PC-9 (cell line): ENCODE data around the gene PRSS22. TPM values are rescaled to one million over a fixed set of nuclear protein-coding genes. Genes with fewer than 3 reads are reported as not detected.

ENCODE experiments used
- BruUV-seq: library from RNA; stranded (reverse); fragments of 400-500 nt; replicated peaks from 2 replicates; lab custom pipeline; 2021; lab: Mats Ljungman, UMichigan
- CTCF ChIA-PET: fragments of 300-600 bp; sonication (Branson Sonifier 250); formaldehyde crosslinking; loops from one replicate; lab custom pipeline; 2022; ENCODE audit warnings: antibody characterized with exemption; lab: Charles Lee
- POLR2A ChIA-PET: fragments of 300-600 bp; sonication (Branson Sonifier 250); formaldehyde crosslinking; loops from one replicate; lab custom pipeline; 2022; ENCODE audit warnings: antibody characterized with exemption; ENCODE audit not compliant: unreplicated experiment; lab: Charles Lee
- DNase-seq, 2 experiments: peaks; one replicate each; pipeline versions ENCODE4 v3.0.0 to v3.0.0-alpha.2; 2015 to 2022; ENCODE audit warnings: mixed read lengths in 1 of 2
- H2AFZ ChIP-seq: fragments of 200-600 bp; sonication (generic); 2 replicates; pipeline ENCODE4 v1.8.1; 2017; ENCODE audit warnings: antibody characterized with exemption
- H3F3A ChIP-seq: fragments of 200-600 bp; sonication (generic); 2 replicates; pipeline ENCODE4 v1.8.1; 2017; ENCODE audit warnings: antibody characterized with exemption, mild to moderate bottlenecking, low read depth; ENCODE audit not compliant: insufficient read depth
- H3K27ac ChIP-seq: fragments of 200-600 bp; sonication (generic); 2 replicates; pipeline ENCODE4 v1.6.1; 2016; ENCODE audit warnings: mixed run types
- H3K27me3 ChIP-seq: fragments of 200-600 bp; sonication (generic); 2 replicates; pipeline ENCODE4 v1.6.1; 2016; ENCODE audit warnings: low read depth, mixed run types; ENCODE audit not compliant: insufficient read depth
- H3K36me3 ChIP-seq: fragments of 200-600 bp; sonication (generic); 2 replicates; pipeline ENCODE4 v1.6.1; 2016; ENCODE audit warnings: low read depth, mixed run types
- H3K4me1 ChIP-seq: fragments of 200-600 bp; sonication (generic); replicated peaks from 2 replicates; pipeline ENCODE4 v1.6.1; 2016; ENCODE audit warnings: mixed run types; ENCODE audit not compliant: insufficient read depth
- H3K4me2 ChIP-seq: fragments of 200-600 bp; sonication (generic); 2 replicates; pipeline ENCODE4 v1.6.1; 2017; ENCODE audit warnings: mixed run types
- H3K4me3 ChIP-seq: fragments of 200-600 bp; sonication (generic); 2 replicates; pipeline ENCODE4 v1.6.1; 2016; ENCODE audit warnings: mixed run types
- H3K79me2 ChIP-seq: fragments of 200-600 bp; sonication (generic); 2 replicates; pipeline ENCODE4 v1.6.1; 2017; ENCODE audit warnings: low read depth, mixed run types
- H3K9me2 ChIP-seq: fragments of 200-600 bp; sonication (generic); 2 replicates; pipeline ENCODE4 v1.8.1; 2017; ENCODE audit warnings: mild to moderate bottlenecking; ENCODE audit not compliant: insufficient read depth
- H3K9me3 ChIP-seq: fragments of 200-600 bp; sonication (generic); 2 replicates; pipeline ENCODE4 v1.8.1; 2016; ENCODE audit warnings: low read depth; ENCODE audit not compliant: insufficient read depth
- H4K20me1 ChIP-seq: fragments of 200-600 bp; sonication (generic); 2 replicates; pipeline ENCODE4 v1.8.1; 2017; ENCODE audit not compliant: insufficient read depth
- EZH2 ChIP-seq: fragments of 200-600 bp; sonication (generic); IDR thresholded peaks from 2 replicates; pipeline ENCODE4 v1.8.0; 2017; ENCODE audit warnings: antibody characterized with exemption, low read depth
- intact Hi-C: fragments of 100-400 bp; cut with micrococcal nuclease; formaldehyde crosslinking; loops from one replicate; pipeline ENCODE4 v1.10.0; 2022; ENCODE audit not compliant: unreplicated experiment
- total RNA-seq: library from RNA; stranded (reverse); gene quantifications from 2 replicates; pipeline ENCODE4 v1.2.3, GENCODE V29; 2021
- TF ChIP-seq, protein P1 (sequence below): fragments of 200-600 bp; sonication (generic); conservative IDR thresholded peaks from 2 replicates; pipeline ENCODE4 v1.6.1; 2017; ENCODE audit warnings: mixed run types, antibody characterized with exemption, mild to moderate bottlenecking, moderate library complexity

PRSS22 gene
- total RNA-seq, 1 experiment from 2014 or later: 99.7 TPM

DNA sequence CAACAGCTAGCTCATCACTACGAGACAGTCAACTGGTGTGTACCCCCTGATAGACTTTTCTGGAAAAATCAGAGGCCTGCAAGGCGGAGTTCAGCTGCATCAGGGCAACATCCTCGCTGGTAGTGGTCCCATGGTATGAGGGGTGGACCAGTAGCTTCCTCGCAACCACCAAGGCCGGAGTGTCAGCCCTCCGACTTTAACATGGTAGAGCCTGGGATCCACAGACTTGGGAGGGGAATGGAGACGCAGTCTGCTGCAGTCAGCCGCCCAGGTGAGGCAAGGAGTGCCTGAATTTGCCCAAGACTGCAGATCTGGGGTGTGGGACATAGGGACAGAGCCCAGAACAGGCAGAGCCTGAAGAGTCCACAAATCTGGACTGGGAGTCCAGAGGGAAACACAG, 14.4 kb downstream of the PRSS22 start:
- intact Hi-C loops: no loop called here
- Histone ChIP-seq H3K27ac (no peak overlapping the region), H3K4me1 (peaks cover 42% of the 10 kb centered on the region), H3K4me3 (no peak overlapping the region), H3K27me3 (no peaks in the 10 kb centered on the region), H2AFZ (no peak overlapping the region), H3K9me3 (no peaks in the 10 kb centered on the region), H4K20me1 (no peaks in the 10 kb centered on the region), H3K4me2 (no peak overlapping the region), H3K36me3 (no peaks in the 10 kb centered on the region), H3K79me2 (no peaks in the 10 kb centered on the region), H3F3A (peaks cover 48% of the 10 kb centered on the region), H3K9me2 (no peaks in the 10 kb centered on the region)
- ChIA-PET CTCF (no interaction called here), POLR2A (no interaction called here)
- no peak for DNase-seq
- BruUV-seq: no TSS peak
- no peak for TF ChIP-seq EZH2
- TF ChIP-seq, protein P1, sequence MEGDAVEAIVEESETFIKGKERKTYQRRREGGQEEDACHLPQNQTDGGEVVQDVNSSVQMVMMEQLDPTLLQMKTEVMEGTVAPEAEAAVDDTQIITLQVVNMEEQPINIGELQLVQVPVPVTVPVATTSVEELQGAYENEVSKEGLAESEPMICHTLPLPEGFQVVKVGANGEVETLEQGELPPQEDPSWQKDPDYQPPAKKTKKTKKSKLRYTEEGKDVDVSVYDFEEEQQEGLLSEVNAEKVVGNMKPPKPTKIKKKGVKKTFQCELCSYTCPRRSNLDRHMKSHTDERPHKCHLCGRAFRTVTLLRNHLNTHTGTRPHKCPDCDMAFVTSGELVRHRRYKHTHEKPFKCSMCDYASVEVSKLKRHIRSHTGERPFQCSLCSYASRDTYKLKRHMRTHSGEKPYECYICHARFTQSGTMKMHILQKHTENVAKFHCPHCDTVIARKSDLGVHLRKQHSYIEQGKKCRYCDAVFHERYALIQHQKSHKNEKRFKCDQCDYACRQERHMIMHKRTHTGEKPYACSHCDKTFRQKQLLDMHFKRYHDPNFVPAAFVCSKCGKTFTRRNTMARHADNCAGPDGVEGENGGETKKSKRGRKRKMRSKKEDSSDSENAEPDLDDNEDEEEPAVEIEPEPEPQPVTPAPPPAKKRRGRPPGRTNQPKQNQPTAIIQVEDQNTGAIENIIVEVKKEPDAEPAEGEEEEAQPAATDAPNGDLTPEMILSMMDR: no peak

GRCh38 chr16:2842340-2843000, 15.5 kb downstream of the PRSS22 start:
- Histone ChIP-seq H3K27me3 (no peaks in the 10 kb centered on the region), H3K9me2 (no peaks in the 10 kb centered on the region), H2AFZ (no peak overlapping the region), H4K20me1 (no peaks in the 10 kb centered on the region), H3K4me3 (no peak overlapping the region), H3K27ac (no peak overlapping the region), H3K4me1 (peaks cover 39% of the 10 kb centered on the region), H3K9me3 (no peaks in the 10 kb centered on the region), H3F3A (peaks cover 47% of the 10 kb centered on the region), H3K4me2 (no peak overlapping the region), H3K79me2 (no peaks in the 10 kb centered on the region), H3K36me3 (no peaks in the 10 kb centered on the region)
- no peak for DNase-seq
- POLR2A ChIA-PET: interaction anchor here (0.6 kb wide), 1 partner anchor 312 kb away, joined by 3 read pairs; no protein-coding TSS in a partner anchor
- no peak for TF ChIP-seq EZH2
- TF ChIP-seq, protein P1: peak; percentile 42; the same call in 1 of the 2 replicates
- intact Hi-C loops: no loop called here
- no TSS peak for BruUV-seq
- CTCF ChIA-PET: no interaction called here

DNA sequence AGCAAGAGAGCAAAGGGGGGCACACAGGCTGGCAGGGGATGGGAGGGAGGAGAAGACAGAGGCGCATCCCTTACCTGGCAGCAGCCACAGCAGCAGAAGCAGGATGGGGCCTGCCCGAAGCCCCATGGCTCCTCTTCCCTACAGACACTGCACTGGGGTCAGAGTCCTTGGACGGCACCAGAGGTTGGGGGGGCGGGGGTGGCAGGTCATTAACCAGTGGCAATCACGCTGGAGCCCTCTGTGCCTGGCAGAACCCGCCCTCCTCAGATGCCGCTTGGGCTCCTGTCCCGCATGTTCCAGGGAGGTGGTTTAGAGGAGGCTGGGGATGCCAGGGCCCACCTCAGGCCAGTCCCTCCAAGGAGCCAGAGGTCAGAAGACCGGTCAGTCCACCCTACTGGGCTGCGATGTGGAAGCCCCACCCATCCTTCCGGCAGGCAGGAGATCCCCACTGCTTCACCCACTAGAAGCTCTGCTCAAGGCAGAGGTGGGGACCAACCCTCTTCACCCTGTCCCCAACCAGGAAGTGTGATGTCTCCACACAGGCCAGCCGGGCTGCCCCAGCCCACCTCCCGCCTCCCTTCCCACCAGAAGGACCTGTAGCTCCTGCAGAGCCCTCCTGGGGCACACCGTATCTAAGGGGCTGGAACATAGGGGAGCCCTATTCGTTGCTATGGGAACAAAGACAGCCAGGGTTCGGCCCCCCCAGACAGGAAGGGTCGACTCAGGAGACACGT, 16.2 kb downstream of the PRSS22 start:
- Histone ChIP-seq H3K4me2 (no peak overlapping the region), H3K4me3 (no peak overlapping the region), H3K27ac (no peak overlapping the region), H4K20me1 (no peaks in the 10 kb centered on the region), H3K9me2 (no peaks in the 10 kb centered on the region), H3K79me2 (no peaks in the 10 kb centered on the region), H2AFZ (no peak overlapping the region), H3K4me1 (peaks cover 40% of the 10 kb centered on the region), H3K36me3 (no peaks in the 10 kb centered on the region), H3K27me3 (no peaks in the 10 kb centered on the region), H3F3A (peaks cover 48% of the 10 kb centered on the region), H3K9me3 (no peaks in the 10 kb centered on the region)
- intact Hi-C loops: no loop called here
- POLR2A ChIA-PET: interaction anchor here (0.6 kb wide), 1 partner anchor 311 kb away, joined by 3 read pairs; no protein-coding TSS in a partner anchor
- peak in 1 of 2 experiments; percentile 46 for DNase-seq
- no peak for TF ChIP-seq EZH2
- TF ChIP-seq, protein P1: no peak
- no TSS peak for BruUV-seq
- CTCF ChIA-PET: no interaction called here
